Stomach (tissue), 9 donors: ENCODE results near the gene OR51A2. TPM values are rescaled to one million over a fixed set of nuclear protein-coding genes. Genes with fewer than 3 reads are reported as not detected.

Experiments
- DNase-seq, 2 donors: peaks; one replicate each; pipeline versions ENCODE4 v3.0.0 to v3.0.0-alpha.2; 2013 to 2019
- H3K27ac ChIP-seq, 5 donors: fragments of 200-600 bp in 4 of 5; sonication (generic) in 4 of 5; one replicate each; pipeline ENCODE4 v1.5.1; 2013 to 2019; ENCODE audit warnings: mild to moderate bottlenecking in 1 of 5, moderate library complexity in 1 of 5
- H3K27me3 ChIP-seq, 3 donors: fragments of 200-600 bp; sonication (generic); one replicate each; pipeline ENCODE4 v1.5.1; 2017 to 2019; ENCODE audit warnings: mixed run types in 1 of 3
- H3K36me3 ChIP-seq, 4 donors: fragments of 200-600 bp; sonication (generic); 1 replicate in 3 of 4; 2 replicates in 1 of 4; pipeline ENCODE4 v1.5.1; 2016 to 2019
- H3K4me1 ChIP-seq, 4 donors: fragments of 200-600 bp; sonication (generic); one replicate each; pipeline ENCODE4 v1.5.1; 2016 to 2019
- H3K4me3 ChIP-seq, 4 donors: fragments of 200-600 bp; sonication (generic) in 3 of 4; one replicate each; pipeline ENCODE4 v1.5.1; 2016 to 2019; ENCODE audit warnings: mild to moderate bottlenecking in 1 of 4
- H3K9me3 ChIP-seq, 4 donors: fragments of 200-600 bp; sonication (generic); one replicate each; pipeline ENCODE4 v1.5.1; 2016 to 2019
- CTCF ChIP-seq, 7 experiments: fragments of 450-650 bp in 4 of 7; fragments of 200-600 bp in 3 of 7; sonication (generic) in 3 of 7; IDR thresholded peaks; one replicate each; pipeline ENCODE4 v1.5.1; 2016 to 2019; ENCODE audit warnings: antibody characterized with exemption in 7 of 7, control low read depth in 2 of 7, mild to moderate bottlenecking in 1 of 7
- EP300 ChIP-seq: sonication (generic); formaldehyde crosslinking; IDR thresholded peaks from one replicate; pipeline ENCODE4 v1.6.1; 2017; ENCODE audit warnings: antibody characterized with exemption
- POLR2A ChIP-seq, 4 donors: fragments of 450-650 bp; IDR thresholded peaks; one replicate each; pipeline ENCODE4 v1.6.1; 2016; ENCODE audit warnings: antibody characterized with exemption in 4 of 4, control low read depth in 2 of 4, mild to moderate bottlenecking in 1 of 4, moderate library complexity in 1 of 4
- POLR2AphosphoS5 ChIP-seq, 3 donors: sonication (generic); formaldehyde crosslinking; IDR thresholded peaks; one replicate each; pipeline ENCODE4 v1.6.1; 2016; ENCODE audit warnings: antibody characterized with exemption in 3 of 3
- WGBS, 5 donors: extraction: QIAGEN DNeasy Blood & Tissue Kit in 3 of 5; methylation state at CpG; one replicate each; pipeline versions ENCODE4 v1.1.5 to v1.1.7; 2013 to 2018; 5-methylcytosine and 5-hydroxymethylcytosine counted together
- intact Hi-C: fragments of 100-400 bp; cut with DNase I; formaldehyde crosslinking; loops from one replicate; pipeline ENCODE4 v1.15.1; 2023; ENCODE audit warnings: low total_unique reads
- polyA plus RNA-seq, 3 donors: library from polyadenylated mRNA; stranded (reverse); fragments of 200-250 nt; gene quantifications; one replicate each; pipeline ENCODE4 v1.2.3, GENCODE V29; 2013
- total RNA-seq, 5 donors: library from RNA; depleted of rRNA; stranded (reverse); fragments of >200 nt; gene quantifications; one replicate each; pipeline versions ENCODE4 v1.1.0 to v1.2.3, GENCODE V29; 2014 to 2016
- donor health status: healthy with polysubstance abuse.
- donor health status: Bipolar disorder and iron deficiency.
- donor health status: healthy.

Gene OR51A2
- total and polyA plus RNA-seq, 8 donors, result not detected

GRCh38 chr11:4921796-4922195 is 33.7 kb downstream of the OR51A2 start:
- no peak for DNase-seq
- intact Hi-C loops, result no loop called here
- Histone ChIP-seq H3K4me3 (no peak overlapping the region), H3K4me1 (no peaks in the 10 kb centered on the region), H3K36me3 (no peaks in the 10 kb centered on the region), H3K9me3 (no peaks in the 10 kb centered on the region), H3K27me3 (no peaks in the 10 kb centered on the region), H3K27ac (no peak overlapping the region)
- WGBS, 5 donors, result 52 to 80% (median 60%) methylated on average over 1 of the region's 1 CpG
- TF ChIP-seq POLR2AphosphoS5 (IDR thresholded peaks at IDR 0.05) (no peak), CTCF (IDR thresholded peaks at IDR 0.05) (no peak), EP300 (no peak), POLR2A (IDR thresholded peaks at IDR 0.05) (no peak)

GRCh38 chr11:4919250-4919649 is 36.3 kb downstream of the OR51A2 start, which contains the start of gene OR51G2:
OR51G2 (minus strand) TSS chr11:4919350; CDS start chr11:4915663, 3,687 bp downstream.
- 77 to 94% (median 86%) methylated on average over 4 of the region's 4 CpGs for WGBS, 5 donors

GRCh38 chr11:4916581-4916980 is 38.9 kb downstream of the OR51A2 start:
- no peak for DNase-seq
- Histone ChIP-seq H3K4me1 (no peaks in the 10 kb centered on the region), H3K27ac (no peak overlapping the region), H3K4me3 (no peak overlapping the region), H3K27me3 (no peaks in the 10 kb centered on the region), H3K36me3 (no peaks in the 10 kb centered on the region), H3K9me3 (no peaks in the 10 kb centered on the region)
- TF ChIP-seq EP300 (no peak), CTCF (IDR thresholded peaks at IDR 0.05) (no peak), POLR2AphosphoS5 (IDR thresholded peaks at IDR 0.05) (no peak), POLR2A (IDR thresholded peaks at IDR 0.05) (no peak)
- intact Hi-C loops, result no loop called here

More at GRCh38 chr11:4919250-4919649, 36.3 kb downstream of the OR51A2 start, which contains the start of gene OR51G2:
- no peak for TF ChIP-seq POLR2AphosphoS5 (IDR thresholded peaks at IDR 0.05)
- TF ChIP-seq POLR2A (IDR thresholded peaks at IDR 0.05), result no peak
- no peak for TF ChIP-seq EP300
- TF ChIP-seq CTCF (IDR thresholded peaks at IDR 0.05), result no peak
- H3K27me3 ChIP-seq, result no peaks in the 10 kb centered on the region
- no peaks in the 10 kb centered on the region for H3K9me3 ChIP-seq
- intact Hi-C loops, result no loop called here
- no peaks in the 10 kb centered on the region for H3K4me1 ChIP-seq
- H3K27ac ChIP-seq, result no peak within 1 kb of the TSS
- H3K36me3 ChIP-seq, result no peaks in the 10 kb centered on the region
- no peak within 1 kb of the TSS for H3K4me3 ChIP-seq
- DNase-seq, result no peak

Other genes starting within 250 kb of the OR51A2 start
- not detected for gene OR51F1, start 185.8 kb downstream of the OR51A2 start, total RNA-seq
- not detected for gene OR51F1, start 185.8 kb downstream of the OR51A2 start, polyA plus RNA-seq
- not detected for gene OR52R1, start 151.3 kb downstream of the OR51A2 start, total RNA-seq
- gene OR52R1, start 151.3 kb downstream of the OR51A2 start, polyA plus RNA-seq, result not detected
- gene OR51F2, start 134.4 kb downstream of the OR51A2 start, total RNA-seq, result not detected
- gene OR51F2, start 134.4 kb downstream of the OR51A2 start, polyA plus RNA-seq, result not detected
- gene OR51S1, start 106.5 kb downstream of the OR51A2 start, total RNA-seq, result not detected
- gene OR51S1, start 106.5 kb downstream of the OR51A2 start, polyA plus RNA-seq, result not detected
- not detected for gene OR51T1, start 73.8 kb downstream of the OR51A2 start, total RNA-seq
- not detected for gene OR51T1, start 73.8 kb downstream of the OR51A2 start, polyA plus RNA-seq
- gene OR51A7, start 51.9 kb downstream of the OR51A2 start, total RNA-seq, result not detected
- gene OR51A7, start 51.9 kb downstream of the OR51A2 start, polyA plus RNA-seq, result not detected
- not detected for gene OR51G2, start 36.4 kb downstream of the OR51A2 start, total RNA-seq
- gene OR51G2, start 36.4 kb downstream of the OR51A2 start, polyA plus RNA-seq, result not detected
- not detected for gene OR51G1, start 31.4 kb downstream of the OR51A2 start, total RNA-seq
- not detected for gene OR51G1, start 31.4 kb downstream of the OR51A2 start, polyA plus RNA-seq
- gene OR51A4, start 8.1 kb downstream of the OR51A2 start, total RNA-seq, result not detected
- gene OR51A4, start 8.1 kb downstream of the OR51A2 start, polyA plus RNA-seq, result not detected
- not detected for gene OR51L1, start 39.1 kb upstream of the OR51A2 start, total RNA-seq
- gene OR51L1, start 39.1 kb upstream of the OR51A2 start, polyA plus RNA-seq, result not detected
- not detected for gene OR52J3, start 90.8 kb upstream of the OR51A2 start, total RNA-seq
- not detected for gene OR52J3, start 90.8 kb upstream of the OR51A2 start, polyA plus RNA-seq
- not detected for gene OR52E2, start 103.9 kb upstream of the OR51A2 start, total RNA-seq
- gene OR52E2, start 103.9 kb upstream of the OR51A2 start, polyA plus RNA-seq, result not detected
- 1 to 10 TPM in 1 of 5 donors, not detected in 4; 2.6 TPM for gene OR52E1, start 113.9 kb upstream of the OR51A2 start, total RNA-seq
- gene OR52E1, start 113.9 kb upstream of the OR51A2 start, polyA plus RNA-seq, result not detected
- under 1 TPM in 1 of 5 donors, not detected in 4; 0.18 TPM for gene OR52A5, start 182.6 kb upstream of the OR51A2 start, total RNA-seq
- not detected for gene OR52A5, start 182.6 kb upstream of the OR51A2 start, polyA plus RNA-seq
- not detected for gene OR52A1, start 199.0 kb upstream of the OR51A2 start, total RNA-seq
- not detected for gene OR52A1, start 199.0 kb upstream of the OR51A2 start, polyA plus RNA-seq
- not detected for gene OR51V1, start 245.0 kb upstream of the OR51A2 start, total RNA-seq
- gene OR51V1, start 245.0 kb upstream of the OR51A2 start, polyA plus RNA-seq, result not detected